K562 (cell line): Measurements from ENCODE around the gene SCO1. TPM values are rescaled to one million over a fixed set of nuclear protein-coding genes. Genes with fewer than 3 reads are reported as not detected.

Experiments used
- ATAC-seq: fragments of 200-7000 bp; cut with Tn5 transposase; 3 replicates; pipeline ENCODE4 v1.9.1; 2020; ENCODE audit warnings: moderate library complexity
- BruUV-seq: library from RNA; stranded (reverse); fragments of 400-500 nt; replicated peaks from 2 replicates; lab custom pipeline; 2021; lab: Mats Ljungman, UMichigan
- CTCF ChIA-PET: fragments of 300-600 bp; formaldehyde crosslinking; extraction: SDS; loops from one replicate; lab custom pipeline; 2021; ENCODE audit warnings: low intra/inter-chr PET ratio; lab: Yijun Ruan, JAX
- POLR2A ChIA-PET: fragments of 300-600, 350-650 bp; sonication (Branson Sonifier 250); formaldehyde crosslinking; extraction: SDS; loops from one replicate; lab custom pipeline; 2021; ENCODE audit warnings: antibody characterized with exemption, inconsistent platforms; lab: Yijun Ruan, JAX
- DNase-seq, 4 experiments: peaks; one replicate each; pipeline versions ENCODE4 v3.0.0 to v3.0.0-alpha.2; 2011 to 2018; ENCODE audit warnings: low spot score in 3 of 4, mixed read lengths in 3 of 4; ENCODE audit errors: extremely low read depth in 1 of 4
- FAIRE-seq: peaks from 2 replicates; lab custom pipeline; 2011; peaks lifted over from hg19 to GRCh38; lab: Jason Lieb, UNC
- H2AFZ ChIP-seq: 2 replicates; pipeline ENCODE4 v1.6.0; 2011; ENCODE audit warnings: low read depth, low read length, control low read depth, inconsistent platforms
- H3K27ac ChIP-seq: fragments of 200-600 bp; 3 replicates; pipeline ENCODE4 v1.8.0; 2011; ENCODE audit warnings: low read depth, mild to moderate bottlenecking, control low read depth, inconsistent platforms, low read length, moderate library complexity, mixed read lengths; ENCODE audit errors: extremely low read depth
- H3K27me3 ChIP-seq, 2 experiments: fragments of 300-600 bp in 1 of 2; 2 replicates in 1 of 2; 3 replicates in 1 of 2; pipeline versions ENCODE4 v1.6.0 to v1.8.0; 2011; ENCODE audit warnings: inconsistent platforms in 2 of 2, low read length in 2 of 2, mild to moderate bottlenecking in 1 of 2, mixed read lengths in 1 of 2, moderate library complexity in 1 of 2; ENCODE audit not compliant: control insufficient read depth in 2 of 2, insufficient read depth in 2 of 2
- H3K36me3 ChIP-seq: fragments of 300-600 bp; 3 replicates; pipeline ENCODE4 v1.8.0; 2011; ENCODE audit warnings: mild to moderate bottlenecking, low read length, inconsistent platforms; ENCODE audit not compliant: control insufficient read depth, insufficient read depth
- H3K4me1 ChIP-seq, 2 experiments: fragments of 200-600 bp in 1 of 2; replicated peaks in 1 of 2; 2 replicates in 1 of 2; 3 replicates in 1 of 2; pipeline versions ENCODE4 v1.5.1 to v1.8.0; 2011; ENCODE audit warnings: inconsistent platforms in 2 of 2, low read length in 2 of 2, mild to moderate bottlenecking in 1 of 2, mixed read lengths in 1 of 2, moderate library complexity in 1 of 2; ENCODE audit not compliant: control insufficient read depth in 2 of 2, insufficient read depth in 2 of 2
- H3K4me2 ChIP-seq: 2 replicates; pipeline ENCODE4 v1.6.1; 2011; ENCODE audit warnings: low read length, control low read depth, inconsistent platforms, mixed read lengths; ENCODE audit not compliant: insufficient read depth
- H3K4me3 ChIP-seq: fragments of 200-600 bp; sonication (generic), shearing (Covaris generic); 2 replicates; pipeline ENCODE4 v1.5.1; 2016; ENCODE audit warnings: control low read depth, inconsistent platforms
- H3K79me2 ChIP-seq: fragments of 200-600 bp; 3 replicates; pipeline ENCODE4 v1.8.0; 2011; ENCODE audit warnings: low read length, inconsistent platforms; ENCODE audit not compliant: control insufficient read depth, insufficient read depth
- H3K9ac ChIP-seq, 2 experiments: 2 replicates each; pipeline versions ENCODE4 v1.6.0 to v1.6.1; 2011; ENCODE audit warnings: low read depth in 2 of 2, low read length in 2 of 2, control low read depth in 1 of 2, inconsistent platforms in 1 of 2, mild to moderate bottlenecking in 1 of 2, mixed read lengths in 1 of 2; ENCODE audit not compliant: insufficient read depth in 1 of 2
- H3K9me1 ChIP-seq: one replicate; pipeline ENCODE4 v1.6.0; 2011; ENCODE audit warnings: inconsistent platforms, mild to moderate bottlenecking, low read length, moderate library complexity; ENCODE audit not compliant: control insufficient read depth, insufficient read depth
- H3K9me3 ChIP-seq: replicated peaks from 2 replicates; pipeline ENCODE4 v1.5.1; 2011; ENCODE audit warnings: low read depth, low read length, inconsistent platforms; ENCODE audit not compliant: control insufficient read depth, insufficient read depth
- H4K20me1 ChIP-seq: replicated peaks from 2 replicates; pipeline ENCODE4 v1.6.1; 2011; ENCODE audit warnings: low read length, inconsistent platforms, mixed read lengths; ENCODE audit not compliant: control insufficient read depth, insufficient read depth
- CBX2 ChIP-seq: fragments of 200-600 bp; sonication (generic); IDR thresholded peaks from one replicate; pipeline ENCODE4 v1.6.1; 2012; ENCODE audit warnings: mild to moderate bottlenecking, low read length, inconsistent platforms; ENCODE audit not compliant: insufficient read depth, poor library complexity, severe bottlenecking
- DEAF1 ChIP-seq: fragments of 450-650 bp; formaldehyde crosslinking; IDR thresholded peaks from 2 replicates; pipeline ENCODE4 v1.4.0; 2020; ENCODE audit warnings: mild to moderate bottlenecking, moderate library complexity
- GTF2F1 ChIP-seq: IDR thresholded peaks from 2 replicates; pipeline ENCODE4 v1.6.1; 2011; ENCODE audit warnings: low read depth, low read length, improper control_type of control experiment
- IRF2 ChIP-seq: sonication (generic); formaldehyde crosslinking; IDR thresholded peaks from 2 replicates; pipeline ENCODE4 v1.8.1; 2022; ENCODE audit warnings: mild to moderate bottlenecking, missing genetic modification reagents
- KDM4B ChIP-seq, 2 experiments: fragments of 450-650 bp in 1 of 2; sonication (generic) in 1 of 2; IDR thresholded peaks; 2 replicates each; pipeline ENCODE4 v1.6.1; 2016 to 2017; ENCODE audit warnings: borderline replicate concordance in 2 of 2, antibody characterized with exemption in 1 of 2, low read depth in 1 of 2, mild to moderate bottlenecking in 1 of 2
- SIN3B ChIP-seq: fragments of 450-650 bp; IDR thresholded peaks from 2 replicates; pipeline ENCODE4 v1.6.1; 2017; ENCODE audit warnings: low read depth, mild to moderate bottlenecking, moderate library complexity
- ZNF146 ChIP-seq: IDR thresholded peaks from one replicate; pipeline ENCODE4 v1.6.1; 2018; ENCODE audit warnings: missing compliant biosample characterization; ENCODE audit not compliant: unreplicated experiment
- WGBS: fragments of 100-300 bp; shearing (Covaris generic); methylation state at CpG from one replicate; pipeline ENCODE4 v1.1.6; 2016; ENCODE audit warnings: low coverage, mixed read lengths; ENCODE audit not compliant: insufficient coverage; ENCODE audit errors: missing lambda C conversion rate; 5-methylcytosine and 5-hydroxymethylcytosine counted together
- in situ Hi-C: fragments of 300-500 bp; cut with MboI; formaldehyde crosslinking; loops from 4 replicates; pipeline ENCODE4 v1.15.0; 2018; ENCODE audit warnings: inconsistent platforms, mixed read lengths
- intact Hi-C: fragments of 100-400 bp; cut with micrococcal nuclease; formaldehyde crosslinking; loops from 2 replicates; pipeline ENCODE4 v1.14.2; 2022
- polyA plus RNA-seq, 8 experiments: library from polyadenylated mRNA; depleted of rRNA in 4 of 8; stranded (reverse) in 5 of 8; unstranded in 3 of 8; fragments of >200 nt; fragmentation: Nextera tagmentation in 2 of 8; fragmentation: Illumina TruSeq in 1 of 8; extraction: Ambion mirVana in 2 of 8; extraction: Trizol in 1 of 8; gene quantifications; 2 replicates each; pipeline versions ENCODE4 v1.2.1 to v1.2.3, GENCODE V29; 2011 to 2014; ENCODE audit warnings: inconsistent platforms in 1 of 8, missing spikeins in 1 of 8
- total RNA-seq, 7 experiments: library from RNA; depleted of rRNA in 6 of 7; stranded (reverse); fragments of >200 nt in 6 of 7; fragmentation: Illumina TruSeq in 2 of 7; extraction: Trizol in 2 of 7; gene quantifications; 2 replicates each; pipeline versions ENCODE4 v1.2.1 to v1.2.3, GENCODE V29; 2011 to 2021; ENCODE audit warnings: low replicate concordance in 1 of 7
- TF ChIP-seq, protein P1 (sequence below), 2 experiments: fragments of 450-650 bp in 1 of 2; sonication (generic) in 1 of 2; formaldehyde crosslinking; conservative IDR thresholded peaks; 2 replicates each; pipeline versions ENCODE4 v1.4.0 to v1.8.1; 2020 to 2022; ENCODE audit warnings: mild to moderate bottlenecking in 1 of 2, missing genetic modification reagents in 1 of 2
- TF ChIP-seq, protein P2 (sequence below), 2 experiments: fragments of 450-650 bp in 1 of 2; IDR thresholded peaks; 2 replicates each; pipeline ENCODE4 v1.6.1; 2011 to 2017; ENCODE audit warnings: low read depth in 2 of 2, antibody characterized with exemption in 1 of 2, borderline replicate concordance in 1 of 2, low read length in 1 of 2, mild to moderate bottlenecking in 1 of 2, mixed read lengths in 1 of 2; ENCODE audit not compliant: control insufficient read depth in 1 of 2
- TF ChIP-seq, protein P3 (sequence below), 2 experiments: fragments of 450-650 bp; conservative IDR thresholded peaks; 2 replicates each; pipeline ENCODE4 v1.6.1; 2017; ENCODE audit warnings: mild to moderate bottlenecking in 2 of 2, moderate library complexity in 2 of 2
- TF ChIP-seq, protein P4 (sequence below), 2 experiments: fragments of 250-450 bp in 1 of 2; fragments of 450-650 bp in 1 of 2; sonication (Bioruptor Pico) in 1 of 2; IDR thresholded peaks; 2 replicates each; pipeline versions ENCODE4 v1.6.1 to v1.8.0; 2016 to 2021; ENCODE audit warnings: mild to moderate bottlenecking in 2 of 2, moderate library complexity in 2 of 2, missing compliant biosample characterization in 1 of 2, missing genetic modification characterization in 1 of 2

The SCO1 gene
- total and polyA plus RNA-seq, 9 of the 15 experiments (the other 6 are each of a cell fraction or from before 2014, with no cell fraction given), result 7.1 to 40.9 (median 22.1) TPM

DNA sequence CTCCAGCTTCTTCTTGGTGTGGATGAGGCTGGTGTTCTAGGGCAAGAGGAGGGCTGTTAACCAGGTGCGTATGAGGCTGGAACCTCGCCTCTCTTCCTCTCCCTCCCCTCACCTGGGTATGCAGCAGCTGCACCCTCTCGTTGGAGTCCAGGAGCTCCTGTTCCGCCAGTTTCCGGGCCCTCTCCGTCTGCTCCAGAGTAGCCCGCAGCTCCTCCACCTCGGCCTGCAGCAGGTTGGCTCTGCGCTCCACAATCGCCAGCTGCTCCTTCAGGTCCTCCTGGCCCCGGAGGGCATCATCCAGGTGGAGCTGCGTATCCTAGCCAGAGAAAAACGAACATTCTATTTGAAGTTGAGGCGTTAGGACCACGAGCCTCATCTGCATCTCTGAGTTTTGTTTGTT, 65.6 kb downstream of the SCO1 start:
- Histone ChIP-seq H3K9me3 (no peaks in the 10 kb centered on the region), H3K4me1 (no peaks in the 10 kb centered on the region), H3K27ac (no peak overlapping the region), H3K79me2 (no peaks in the 10 kb centered on the region), H3K36me3 (no peaks in the 10 kb centered on the region), H3K4me3 (no peak overlapping the region), H3K4me2 (no peak overlapping the region), H4K20me1 (0 out of 2 replicates have a peak, but pooled peaks cover 3% of the 10 kb centered on the region), H3K9ac (no peak overlapping the region; a peak in 1 of 4 replicates), H3K9me1 (no peaks in the 10 kb centered on the region), H3K27me3 (peaks cover 0 to 7% of the 10 kb centered on the region in 2 experiments; a peak in 1 of 5 replicates), H2AFZ (0 out of 2 replicates have a peak overlapping the region, but pooled peaks have one; percentile 12)
- POLR2A ChIA-PET, result no interaction called here
- no TSS peak for BruUV-seq
- DNase-seq, result no peak
- CTCF ChIA-PET, result interaction anchor here (0.7 kb wide), 1 partner anchor 187 kb away, joined by 3 read pairs; no protein-coding TSS in a partner anchor
- in situ Hi-C loops, result no loop called here
- 37% methylated on average over 10 of the region's 15 CpGs for WGBS
- no peak for FAIRE-seq
- intact Hi-C loops, result no loop called here
- no peak for ATAC-seq
- TF ChIP-seq KDM4B (IDR thresholded peaks at IDR 0.05; ENCODE audit: borderline replicate concordance in 2 of 2, low read depth in 1 of 2), result no peak
- TF ChIP-seq, protein P1, sequence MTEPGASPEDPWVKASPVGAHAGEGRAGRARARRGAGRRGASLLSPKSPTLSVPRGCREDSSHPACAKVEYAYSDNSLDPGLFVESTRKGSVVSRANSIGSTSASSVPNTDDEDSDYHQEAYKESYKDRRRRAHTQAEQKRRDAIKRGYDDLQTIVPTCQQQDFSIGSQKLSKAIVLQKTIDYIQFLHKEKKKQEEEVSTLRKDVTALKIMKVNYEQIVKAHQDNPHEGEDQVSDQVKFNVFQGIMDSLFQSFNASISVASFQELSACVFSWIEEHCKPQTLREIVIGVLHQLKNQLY (CRISPR knock-in tag; conservative IDR thresholded peaks at IDR 0.05), result no peak
- TF ChIP-seq, protein P2, sequence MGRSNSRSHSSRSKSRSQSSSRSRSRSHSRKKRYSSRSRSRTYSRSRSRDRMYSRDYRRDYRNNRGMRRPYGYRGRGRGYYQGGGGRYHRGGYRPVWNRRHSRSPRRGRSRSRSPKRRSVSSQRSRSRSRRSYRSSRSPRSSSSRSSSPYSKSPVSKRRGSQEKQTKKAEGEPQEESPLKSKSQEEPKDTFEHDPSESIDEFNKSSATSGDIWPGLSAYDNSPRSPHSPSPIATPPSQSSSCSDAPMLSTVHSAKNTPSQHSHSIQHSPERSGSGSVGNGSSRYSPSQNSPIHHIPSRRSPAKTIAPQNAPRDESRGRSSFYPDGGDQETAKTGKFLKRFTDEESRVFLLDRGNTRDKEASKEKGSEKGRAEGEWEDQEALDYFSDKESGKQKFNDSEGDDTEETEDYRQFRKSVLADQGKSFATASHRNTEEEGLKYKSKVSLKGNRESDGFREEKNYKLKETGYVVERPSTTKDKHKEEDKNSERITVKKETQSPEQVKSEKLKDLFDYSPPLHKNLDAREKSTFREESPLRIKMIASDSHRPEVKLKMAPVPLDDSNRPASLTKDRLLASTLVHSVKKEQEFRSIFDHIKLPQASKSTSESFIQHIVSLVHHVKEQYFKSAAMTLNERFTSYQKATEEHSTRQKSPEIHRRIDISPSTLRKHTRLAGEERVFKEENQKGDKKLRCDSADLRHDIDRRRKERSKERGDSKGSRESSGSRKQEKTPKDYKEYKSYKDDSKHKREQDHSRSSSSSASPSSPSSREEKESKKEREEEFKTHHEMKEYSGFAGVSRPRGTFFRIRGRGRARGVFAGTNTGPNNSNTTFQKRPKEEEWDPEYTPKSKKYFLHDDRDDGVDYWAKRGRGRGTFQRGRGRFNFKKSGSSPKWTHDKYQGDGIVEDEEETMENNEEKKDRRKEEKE (IDR thresholded peaks at IDR 0.05; ENCODE audit: borderline replicate concordance in 1 of 2, control insufficient read depth in 1 of 2, low read depth in 2 of 2, low read length in 1 of 2), result no peak
- no peak for TF ChIP-seq CBX2
- TF ChIP-seq, protein P3, sequence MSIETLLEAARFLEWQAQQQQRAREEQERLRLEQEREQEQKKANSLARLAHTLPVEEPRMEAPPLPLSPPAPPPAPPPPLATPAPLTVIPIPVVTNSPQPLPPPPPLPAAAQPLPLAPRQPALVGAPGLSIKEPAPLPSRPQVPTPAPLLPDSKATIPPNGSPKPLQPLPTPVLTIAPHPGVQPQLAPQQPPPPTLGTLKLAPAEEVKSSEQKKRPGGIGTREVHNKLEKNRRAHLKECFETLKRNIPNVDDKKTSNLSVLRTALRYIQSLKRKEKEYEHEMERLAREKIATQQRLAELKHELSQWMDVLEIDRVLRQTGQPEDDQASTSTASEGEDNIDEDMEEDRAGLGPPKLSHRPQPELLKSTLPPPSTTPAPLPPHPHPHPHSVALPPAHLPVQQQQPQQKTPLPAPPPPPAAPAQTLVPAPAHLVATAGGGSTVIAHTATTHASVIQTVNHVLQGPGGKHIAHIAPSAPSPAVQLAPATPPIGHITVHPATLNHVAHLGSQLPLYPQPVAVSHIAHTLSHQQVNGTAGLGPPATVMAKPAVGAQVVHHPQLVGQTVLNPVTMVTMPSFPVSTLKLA (conservative IDR thresholded peaks at IDR 0.05), result no peak
- TF ChIP-seq DEAF1, result no peak
- no peak for TF ChIP-seq GTF2F1
- no peak for TF ChIP-seq SIN3B
- TF ChIP-seq, protein P4, sequence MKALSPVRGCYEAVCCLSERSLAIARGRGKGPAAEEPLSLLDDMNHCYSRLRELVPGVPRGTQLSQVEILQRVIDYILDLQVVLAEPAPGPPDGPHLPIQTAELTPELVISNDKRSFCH (CRISPR knock-in tag; IDR thresholded peaks at IDR 0.05), result no peak
- TF ChIP-seq, protein P4 (tag; IDR thresholded peaks at IDR 0.05), result no peak
- no peak for TF ChIP-seq ZNF146 (CRISPR knock-in tag)
- TF ChIP-seq IRF2 (CRISPR knock-in tag), result no peak
